Measurements from ENCODE around the gene ZBED1. TPM values are rescaled to one million over a fixed set of nuclear protein-coding genes. Genes with fewer than 3 reads are reported as not detected.
"Not testable (repeated sequence)": the region's sequence is repeated elsewhere in the genome, so short reads cannot be mapped to it uniquely, and the experiment has no call there.

ZBED1 gene
- total RNA-seq, 2 donors from 2014 or later: 40.7 to 42.0 TPM

DNA sequence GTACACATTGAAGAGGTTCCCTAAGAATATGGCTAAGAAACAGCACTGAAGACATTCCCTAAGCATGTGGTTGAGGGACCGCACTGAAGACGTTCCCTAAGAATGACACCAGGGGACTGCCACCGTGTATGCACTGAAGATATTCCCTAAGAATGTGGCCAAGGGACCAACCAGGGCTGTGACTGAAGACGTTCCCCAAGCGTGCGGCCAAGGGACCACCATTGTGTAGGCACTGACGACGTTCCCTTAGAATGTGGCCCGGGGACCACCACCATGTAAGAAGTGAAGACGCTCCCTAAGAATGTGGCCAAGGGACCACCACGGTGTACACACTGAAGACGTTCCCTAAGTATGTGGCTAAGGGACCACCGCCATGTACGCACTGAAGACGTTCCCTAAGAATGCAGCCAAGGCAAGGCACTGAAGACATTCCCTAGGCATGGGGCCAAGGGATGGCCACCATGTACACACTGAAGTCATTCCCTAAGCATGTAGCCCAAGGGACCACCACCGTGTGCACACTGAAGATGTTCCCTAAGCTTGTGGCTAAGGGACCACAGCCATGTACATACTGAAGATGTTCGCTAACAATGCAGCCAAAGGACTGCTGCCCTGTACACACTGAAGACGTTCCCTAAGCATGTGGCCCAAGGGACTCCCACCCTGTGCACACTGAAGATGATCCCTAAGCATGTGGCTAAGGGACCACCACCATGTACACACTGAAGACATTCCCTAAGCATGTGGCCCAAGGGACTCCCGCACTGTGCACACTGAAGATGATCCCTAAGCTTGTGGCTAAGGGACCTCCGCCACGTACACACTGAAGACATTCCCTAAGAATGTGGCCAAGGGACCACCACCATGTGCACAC, 22.0 kb downstream of the ZBED1 start:
- Histone ChIP-seq H3K27ac (no peak overlapping the region), H3K4me1 (peaks cover 0 to 2% of the 10 kb centered on the region in 2 donors), H3K36me3 (no peaks in the 10 kb centered on the region), H3K9me3 (no peaks in the 10 kb centered on the region), H3K4me3 (no peak overlapping the region), H3K27me3 (no peaks in the 10 kb centered on the region)
- TF ChIP-seq CTCF (IDR thresholded peaks at IDR 0.05): no peak
- DNase-seq (ENCODE audit: low spot score): no peak

DNA sequence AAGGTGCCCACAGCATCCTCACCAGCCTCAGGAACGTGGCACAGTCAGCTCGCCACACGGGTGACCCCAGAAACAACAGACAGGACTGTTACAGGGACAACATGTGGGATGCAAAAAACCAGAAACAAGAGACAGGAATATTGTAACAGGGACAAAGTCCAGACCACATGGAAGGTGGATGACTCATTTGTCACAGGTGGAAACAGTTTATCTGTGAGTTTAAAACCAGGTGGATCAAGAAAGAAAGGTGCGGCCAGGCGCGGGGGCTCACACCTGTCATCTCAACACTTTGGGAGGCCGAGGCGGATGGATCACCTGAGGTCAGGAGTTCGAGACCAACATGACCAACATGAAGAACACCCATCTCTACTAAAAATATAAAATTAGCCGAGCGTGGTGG, 23.5 kb downstream of the ZBED1 start:
- H3K36me3 ChIP-seq; H3K27me3 ChIP-seq; H3K9me3 ChIP-seq; H3K4me3 ChIP-seq; H3K27ac ChIP-seq; H3K4me1 ChIP-seq; DNase-seq (ENCODE audit: low spot score): not testable (repeated sequence)

- no peak for DNase-seq (ENCODE audit: low spot score)
- Histone ChIP-seq H3K36me3 (no peaks in the 10 kb centered on the region), H3K4me1 (no peaks in the 10 kb centered on the region), H3K27ac (no peak overlapping the region), H3K27me3 (no peaks in the 10 kb centered on the region), H3K9me3 (no peaks in the 10 kb centered on the region), H3K4me3 (no peak overlapping the region)
- TF ChIP-seq CTCF (IDR thresholded peaks at IDR 0.05): no peak
Observed at GRCh38 chrX:2474963-2475726, 25.6 kb downstream of the ZBED1 start.

- Histone ChIP-seq H3K4me3 (no peak overlapping the region), H3K27ac (no peak overlapping the region), H3K36me3 (no peaks in the 10 kb centered on the region), H3K9me3 (no peaks in the 10 kb centered on the region), H3K27me3 (no peaks in the 10 kb centered on the region), H3K4me1 (no peaks in the 10 kb centered on the region)
- DNase-seq (ENCODE audit: low spot score): no peak
- no peak for TF ChIP-seq CTCF (IDR thresholded peaks at IDR 0.05)
Observed at GRCh38 chrX:2474280-2474962, 26.4 kb downstream of the ZBED1 start.

DNA sequence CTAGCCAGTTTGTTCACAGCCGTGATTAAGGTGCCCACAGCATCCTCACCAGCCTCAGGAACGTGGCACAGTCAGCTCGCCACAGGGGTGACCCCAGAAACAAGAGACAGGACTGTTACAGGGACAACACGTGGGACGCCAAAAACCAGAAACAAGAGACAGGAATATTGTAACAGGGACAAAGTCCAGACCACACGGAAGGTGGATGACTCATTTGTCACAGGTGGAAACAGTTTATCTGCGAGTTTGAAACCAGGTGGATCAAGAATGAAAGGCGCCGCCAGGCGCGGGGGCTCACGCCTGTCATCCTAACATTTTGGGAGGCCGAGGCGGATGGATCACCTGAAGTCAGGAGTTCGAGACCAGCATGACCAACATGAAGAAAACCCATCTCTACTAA, 27.7 kb downstream of the ZBED1 start:
- H3K27ac ChIP-seq; H3K4me3 ChIP-seq; H3K9me3 ChIP-seq; H3K27me3 ChIP-seq; H3K4me1 ChIP-seq; DNase-seq (ENCODE audit: low spot score); H3K36me3 ChIP-seq: not testable (repeated sequence)

- H3K9me3 ChIP-seq: no peaks in the 10 kb centered on the region
- no peak for TF ChIP-seq CTCF (IDR thresholded peaks at IDR 0.05)
Observed at GRCh38 chrX:2471641-2472040, 29.1 kb downstream of the ZBED1 start.

GRCh38 chrX:2471126-2471525, 29.6 kb downstream of the ZBED1 start:
- not testable (repeated sequence) for H3K9me3 ChIP-seq; H3K4me3 ChIP-seq; DNase-seq (ENCODE audit: low spot score); H3K36me3 ChIP-seq; H3K27ac ChIP-seq; H3K27me3 ChIP-seq; H3K4me1 ChIP-seq

More at GRCh38 chrX:2471641-2472040, 29.1 kb downstream of the ZBED1 start:
- no peaks in the 10 kb centered on the region for H3K4me1 ChIP-seq
- H3K4me3 ChIP-seq: no peak overlapping the region
- H3K27me3 ChIP-seq: no peaks in the 10 kb centered on the region
- DNase-seq (ENCODE audit: low spot score): no peak
- no peaks in the 10 kb centered on the region for H3K36me3 ChIP-seq
- no peak overlapping the region for H3K27ac ChIP-seq

- H3K4me1 ChIP-seq; H3K27me3 ChIP-seq; DNase-seq (ENCODE audit: low spot score); H3K9me3 ChIP-seq; H3K27ac ChIP-seq; H3K4me3 ChIP-seq; H3K36me3 ChIP-seq: not testable (repeated sequence)
Observed at GRCh38 chrX:2469852-2470251, 30.9 kb downstream of the ZBED1 start.
